ENCODE results near the gene SETBP1. TPM values are rescaled to one million over a fixed set of nuclear protein-coding genes. Genes with fewer than 3 reads are reported as not detected.

SETBP1 gene
- total and polyA plus RNA-seq, 2 of the 8 experiments (the other 6 are each of a cell fraction or from before 2014, with no cell fraction given) = 2.0 to 6.5 TPM

DNA sequence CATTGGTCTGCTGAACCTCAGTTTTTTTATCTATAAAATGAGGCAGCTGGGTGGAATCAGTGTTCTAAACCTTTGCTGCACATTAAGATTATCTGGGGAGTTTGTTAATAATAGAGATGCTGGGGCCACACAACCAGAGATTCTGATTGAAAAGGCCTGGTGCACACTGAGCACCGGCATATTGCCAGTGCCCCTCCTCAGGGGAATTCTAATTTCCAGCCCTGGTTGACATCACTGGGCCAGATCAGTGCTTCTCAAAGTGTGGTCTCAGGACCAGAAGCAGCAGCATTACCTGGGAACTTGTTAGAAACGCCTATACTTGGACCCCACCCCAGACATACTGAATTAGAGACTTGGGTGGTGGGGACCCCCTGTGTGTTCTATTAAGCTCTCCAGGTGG is 112.5 kb downstream of the SETBP1 start (continued):
- TF ChIP-seq, protein P1, sequence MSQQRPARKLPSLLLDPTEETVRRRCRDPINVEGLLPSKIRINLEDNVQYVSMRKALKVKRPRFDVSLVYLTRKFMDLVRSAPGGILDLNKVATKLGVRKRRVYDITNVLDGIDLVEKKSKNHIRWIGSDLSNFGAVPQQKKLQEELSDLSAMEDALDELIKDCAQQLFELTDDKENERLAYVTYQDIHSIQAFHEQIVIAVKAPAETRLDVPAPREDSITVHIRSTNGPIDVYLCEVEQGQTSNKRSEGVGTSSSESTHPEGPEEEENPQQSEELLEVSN (IDR thresholded peaks at IDR 0.05) = no peak
- no peak for TF ChIP-seq PHF8 (conservative IDR thresholded peaks at IDR 0.05; ENCODE audit: low read depth, low read length)
- no peak for TF ChIP-seq EGR1 (IDR thresholded peaks at IDR 0.05; ENCODE audit: borderline replicate concordance, low read depth, low read length)
- TF ChIP-seq ZNF274 (IDR thresholded peaks at IDR 0.05; ENCODE audit: borderline replicate concordance, extremely low read depth, low read length) = no peak

Measured in H1 (cell line).